ENCODE measurements around the gene TPCN2. TPM values are rescaled to one million over a fixed set of nuclear protein-coding genes. Genes with fewer than 3 reads are reported as not detected.
"Not testable (repeated sequence)": the region's sequence is repeated elsewhere in the genome, so short reads cannot be mapped to it uniquely, and the experiment has no call there.

TPCN2 gene
- total RNA-seq, 1 donor from 2014 or later, result 12.6 TPM

GRCh38 chr11:69076129-69076791 is 27.5 kb downstream of the TPCN2 start:
- TF ChIP-seq CTCF (IDR thresholded peaks at IDR 0.05), result no peak

DNA sequence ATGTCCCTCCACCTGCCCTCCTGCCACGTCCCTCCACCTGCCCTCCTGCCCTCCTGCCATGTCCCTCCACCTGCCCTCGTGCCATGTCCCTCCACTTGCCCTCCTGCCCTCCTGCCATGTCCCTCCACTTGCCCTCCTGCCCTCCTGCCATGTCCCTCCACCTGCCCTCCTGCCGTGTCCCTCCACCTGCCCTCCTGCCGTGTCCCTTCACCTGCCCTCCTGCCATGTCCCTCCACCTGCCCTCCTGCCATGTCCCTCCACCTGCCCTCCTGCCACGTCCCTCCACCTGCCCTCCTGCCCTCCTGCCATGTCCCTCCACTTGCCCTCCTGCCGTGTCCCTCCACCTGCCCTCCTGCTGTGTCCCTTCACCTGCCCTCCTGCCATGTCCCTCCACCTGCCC is 28.2 kb downstream of the TPCN2 start:
- H3K27me3 Mint-ChIP-seq (ENCODE audit: low read depth); H3K27ac Mint-ChIP-seq (ENCODE audit: unreplicated experiment); H3K9me3 Mint-ChIP-seq (ENCODE audit: low read depth): not testable (repeated sequence)

More at GRCh38 chr11:69076129-69076791, 27.5 kb downstream of the TPCN2 start:
- Mint-ChIP-seq H3K27me3 (ENCODE audit: low read depth) (no peaks in the 10 kb centered on the region), H3K27ac (ENCODE audit: unreplicated experiment) (no peak overlapping the region), H3K4me1 (ENCODE audit: low read depth) (peaks cover 32% of the 10 kb centered on the region), H3K36me3 (ENCODE audit: low read depth) (peaks cover 7% of the 10 kb centered on the region), H3K9me3 (ENCODE audit: low read depth) (no peaks in the 10 kb centered on the region), H3K4me3 (ENCODE audit: unreplicated experiment) (no peak overlapping the region)
- DNase-seq (ENCODE audit: low spot score), result no peak

GRCh38 chr11:69078508-69078907 is 29.8 kb downstream of the TPCN2 start:
- H3K9me3 Mint-ChIP-seq (ENCODE audit: low read depth), result no peaks in the 10 kb centered on the region
- TF ChIP-seq CTCF (IDR thresholded peaks at IDR 0.05), result no peak
- H3K36me3 Mint-ChIP-seq (ENCODE audit: low read depth), result peaks cover 6% of the 10 kb centered on the region
- no peak for DNase-seq (ENCODE audit: low spot score)
- H3K4me1 Mint-ChIP-seq (ENCODE audit: low read depth), result peaks cover 32% of the 10 kb centered on the region
- H3K27me3 Mint-ChIP-seq (ENCODE audit: low read depth), result no peaks in the 10 kb centered on the region
- no peak overlapping the region for H3K4me3 Mint-ChIP-seq (ENCODE audit: unreplicated experiment)
- no peak overlapping the region for H3K27ac Mint-ChIP-seq (ENCODE audit: unreplicated experiment)

More for the DNA sequence above, 28.2 kb downstream of the TPCN2 start:
- H3K4me3 Mint-ChIP-seq (ENCODE audit: unreplicated experiment); H3K36me3 Mint-ChIP-seq (ENCODE audit: low read depth); DNase-seq (ENCODE audit: low spot score): not testable (repeated sequence)
- peaks cover 32% of the 10 kb centered on the region for H3K4me1 Mint-ChIP-seq (ENCODE audit: low read depth)

- Mint-ChIP-seq H3K27ac (ENCODE audit: unreplicated experiment) (no peak overlapping the region), H3K9me3 (ENCODE audit: low read depth) (no peaks in the 10 kb centered on the region), H3K4me1 (ENCODE audit: low read depth) (peaks cover 32% of the 10 kb centered on the region), H3K27me3 (ENCODE audit: low read depth) (no peaks in the 10 kb centered on the region), H3K36me3 (ENCODE audit: low read depth) (peaks cover 6% of the 10 kb centered on the region), H3K4me3 (ENCODE audit: unreplicated experiment) (no peak overlapping the region)
- no peak for TF ChIP-seq CTCF (IDR thresholded peaks at IDR 0.05)
- no peak for DNase-seq (ENCODE audit: low spot score)
Observed at GRCh38 chr11:69078930-69079605, 30.3 kb downstream of the TPCN2 start.

GRCh38 chr11:69079661-69080256 is 31.0 kb downstream of the TPCN2 start:
- TF ChIP-seq CTCF (IDR thresholded peaks at IDR 0.05), result no peak
- Mint-ChIP-seq H3K4me1 (ENCODE audit: low read depth) (peaks cover 31% of the 10 kb centered on the region), H3K4me3 (ENCODE audit: unreplicated experiment) (no peak overlapping the region), H3K27ac (ENCODE audit: unreplicated experiment) (no peak overlapping the region), H3K9me3 (ENCODE audit: low read depth) (no peaks in the 10 kb centered on the region), H3K36me3 (ENCODE audit: low read depth) (peaks cover 6% of the 10 kb centered on the region), H3K27me3 (ENCODE audit: low read depth) (no peaks in the 10 kb centered on the region)
- no peak for DNase-seq (ENCODE audit: low spot score)
